H1 (cell line): ENCODE results near the gene NCK2. TPM values are rescaled to one million over a fixed set of nuclear protein-coding genes. Genes with fewer than 3 reads are reported as not detected.

Source experiments
- CTCF ChIA-PET: fragments of 300-600 bp; sonication (Branson Sonifier 250); formaldehyde crosslinking; loops from one replicate; lab custom pipeline; 2021; ENCODE audit not compliant: partially characterized antibody; lab: Charles Lee
- POLR2A ChIA-PET: fragments of 300-600 bp; sonication (Branson Sonifier 250); formaldehyde crosslinking; loops from one replicate; lab custom pipeline; 2021; ENCODE audit warnings: inconsistent platforms; ENCODE audit not compliant: partially characterized antibody; lab: Charles Lee
- DNase-seq, 2 experiments: peaks; one replicate each; pipeline versions ENCODE4 v3.0.0 to v3.0.0-alpha.2; 2010 to 2022; ENCODE audit warnings: low spot score in 2 of 2, low read depth in 1 of 2, mixed read lengths in 1 of 2
- FAIRE-seq: peaks from 2 replicates; lab custom pipeline; 2011; peaks lifted over from hg19 to GRCh38; lab: Jason Lieb, UNC
- H2AFZ ChIP-seq: 2 replicates; pipeline ENCODE4 v1.8.1; 2012; ENCODE audit warnings: low read length, inconsistent platforms
- H2AK5ac ChIP-seq: 2 replicates; pipeline ENCODE4 v1.6.1; 2013; ENCODE audit warnings: low read depth, low read length
- H2BK120ac ChIP-seq: replicated peaks from 2 replicates; pipeline ENCODE3; 2013; ENCODE audit warnings: low read depth, low read length, inconsistent platforms
- H2BK12ac ChIP-seq: 2 replicates; pipeline ENCODE4 v1.6.1; 2013; ENCODE audit warnings: low read depth, low read length
- H2BK15ac ChIP-seq: 2 replicates; pipeline ENCODE4 v1.6.1; 2013; ENCODE audit warnings: low read length
- H2BK20ac ChIP-seq: 2 replicates; pipeline ENCODE4 v1.6.1; 2013; ENCODE audit warnings: low read length
- H2BK5ac ChIP-seq: 2 replicates; pipeline ENCODE4 v1.6.1; 2013; ENCODE audit warnings: low read depth, low read length
- H3K14ac ChIP-seq: 2 replicates; pipeline ENCODE4 v1.6.1; 2013; ENCODE audit warnings: inconsistent platforms; ENCODE audit not compliant: insufficient read length
- H3K18ac ChIP-seq: 2 replicates; pipeline ENCODE4 v1.6.1; 2013; ENCODE audit warnings: low read length; ENCODE audit errors: extremely low read depth
- H3K23ac ChIP-seq: 2 replicates; pipeline ENCODE4 v1.6.1; 2013; ENCODE audit warnings: inconsistent platforms; ENCODE audit not compliant: insufficient read length
- H3K23me2 ChIP-seq: 2 replicates; pipeline ENCODE4 v1.6.1; 2013; ENCODE audit warnings: low read depth, low read length
- H3K27ac ChIP-seq: 2 replicates; pipeline ENCODE4 v1.6.1; 2011; ENCODE audit warnings: low read depth, low read length, inconsistent platforms
- H3K27me3 ChIP-seq, 4 experiments: replicated peaks in 1 of 4; 1 replicate in 1 of 4; 2 replicates in 3 of 4; pipeline versions ENCODE4 v1.6.1 to v1.8.1; 2011 to 2013; ENCODE audit warnings: low read length in 3 of 4, mild to moderate bottlenecking in 3 of 4, inconsistent platforms in 2 of 4, mixed read lengths in 2 of 4, moderate library complexity in 1 of 4; ENCODE audit not compliant: control insufficient read depth in 3 of 4, insufficient read depth in 3 of 4; ENCODE audit errors: extremely low read depth in 1 of 4
- H3K36me3 ChIP-seq, 4 experiments: 2 replicates each; pipeline versions ENCODE4 v1.6.1 to v1.8.1; 2011 to 2013; ENCODE audit warnings: mild to moderate bottlenecking in 4 of 4, low read length in 3 of 4, moderate library complexity in 2 of 4, control low read depth in 1 of 4, inconsistent platforms in 1 of 4; ENCODE audit not compliant: insufficient read depth in 4 of 4, control insufficient read depth in 2 of 4
- H3K4ac ChIP-seq: replicated peaks from 2 replicates; pipeline ENCODE3; 2013; ENCODE audit warnings: low read length, low read depth, mixed read lengths, inconsistent platforms; ENCODE audit not compliant: insufficient read length
- H3K4me1 ChIP-seq, 4 experiments: replicated peaks in 1 of 4; 1 replicate in 1 of 4; 2 replicates in 3 of 4; pipeline versions ENCODE4 v1.6.1 to v1.8.1; 2011 to 2013; ENCODE audit warnings: low read length in 3 of 4, inconsistent platforms in 2 of 4, mixed read lengths in 1 of 4; ENCODE audit not compliant: insufficient read depth in 4 of 4, control insufficient read depth in 3 of 4
- H3K4me2 ChIP-seq, 2 experiments: 2 replicates each; pipeline versions ENCODE4 v1.6.1 to v1.8.1; 2011 to 2013; ENCODE audit warnings: low read depth in 2 of 2, low read length in 2 of 2, control low read depth in 1 of 2, inconsistent platforms in 1 of 2, mild to moderate bottlenecking in 1 of 2; ENCODE audit not compliant: insufficient read depth in 1 of 2
- H3K4me3 ChIP-seq, 4 experiments: fragments of 200-600, 300-600 bp in 1 of 4; sonication (generic), shearing (Covaris generic), sonication (Bioruptor Twin) in 1 of 4; 2 replicates each; pipeline versions ENCODE4 v1.5.1 to v1.8.1; 2011 to 2016; ENCODE audit warnings: low read length in 4 of 4, low read depth in 3 of 4, control low read depth in 2 of 4, inconsistent platforms in 2 of 4, mild to moderate bottlenecking in 2 of 4, mixed read lengths in 1 of 4, moderate library complexity in 1 of 4; ENCODE audit not compliant: insufficient read depth in 2 of 4; ENCODE audit errors: extremely low read depth in 1 of 4
- H3K56ac ChIP-seq: replicated peaks from 2 replicates; pipeline ENCODE3; 2013; ENCODE audit warnings: low read depth, mild to moderate bottlenecking, mixed read lengths, low read length, inconsistent platforms; ENCODE audit not compliant: insufficient read length
- H3K79me1 ChIP-seq: 2 replicates; pipeline ENCODE4 v1.6.1; 2013; ENCODE audit warnings: low read depth, low read length, control low read depth
- H3K79me2 ChIP-seq, 2 experiments: 2 replicates each; pipeline versions ENCODE4 v1.6.1 to v1.8.1; 2012 to 2013; ENCODE audit warnings: low read length in 2 of 2, mild to moderate bottlenecking in 2 of 2, inconsistent platforms in 1 of 2; ENCODE audit not compliant: insufficient read depth in 2 of 2, control insufficient read depth in 1 of 2
- H3K9ac ChIP-seq, 4 experiments: replicated peaks in 1 of 4; 1 replicate in 1 of 4; 2 replicates in 3 of 4; pipeline versions ENCODE4 v1.6.1 to v1.8.1; 2011 to 2013; ENCODE audit warnings: low read depth in 3 of 4, low read length in 3 of 4, control low read depth in 2 of 4, mild to moderate bottlenecking in 2 of 4, moderate library complexity in 2 of 4, inconsistent platforms in 1 of 4; ENCODE audit errors: extremely low read depth in 1 of 4
- H3K9me3 ChIP-seq, 2 experiments: 2 replicates each; pipeline versions ENCODE4 v1.6.1 to v1.8.1; 2012 to 2013; ENCODE audit warnings: mild to moderate bottlenecking in 2 of 2, moderate library complexity in 2 of 2, control low read depth in 1 of 2, inconsistent platforms in 1 of 2, low read depth in 1 of 2, low read length in 1 of 2, mixed read lengths in 1 of 2; ENCODE audit not compliant: insufficient read depth in 2 of 2
- H4K20me1 ChIP-seq, 2 experiments: replicated peaks in 1 of 2; 2 replicates each; pipeline versions ENCODE3 to v1.8.1; 2011 to 2013; ENCODE audit warnings: inconsistent platforms in 2 of 2, low read length in 2 of 2, mild to moderate bottlenecking in 1 of 2; ENCODE audit not compliant: insufficient read depth in 2 of 2, control insufficient read depth in 1 of 2
- H4K5ac ChIP-seq: 2 replicates; pipeline ENCODE4 v1.6.1; 2013; ENCODE audit warnings: low read length, low read depth, mixed read lengths, inconsistent platforms; ENCODE audit not compliant: insufficient read length
- H4K8ac ChIP-seq: 2 replicates; pipeline ENCODE4 v1.8.0; 2013; ENCODE audit warnings: mild to moderate bottlenecking, moderate library complexity, low read length, inconsistent platforms; ENCODE audit not compliant: insufficient read depth; ENCODE audit errors: extremely low read depth
- H4K91ac ChIP-seq: replicated peaks from 2 replicates; pipeline ENCODE3; 2013; ENCODE audit warnings: low read length, mixed read lengths, inconsistent platforms; ENCODE audit not compliant: insufficient read length
- JUND ChIP-seq: IDR thresholded peaks from 2 replicates; pipeline ENCODE4 v1.6.1; 2011; ENCODE audit warnings: mild to moderate bottlenecking, improper control_type of control experiment, low read length
- RFX5 ChIP-seq: IDR thresholded peaks from 2 replicates; pipeline ENCODE4 v1.6.1; 2011; ENCODE audit warnings: low read depth, low read length, improper control_type of control experiment, borderline replicate concordance
- SAP30 ChIP-seq: fragments of 300-600 bp; sonication (generic); IDR thresholded peaks from 2 replicates; pipeline ENCODE4 v1.7.1; 2012; ENCODE audit warnings: low read length, moderate library complexity, mild to moderate bottlenecking, inconsistent platforms; ENCODE audit not compliant: insufficient read depth, insufficient replicate concordance
- SP2 ChIP-seq: IDR thresholded peaks from 2 replicates; pipeline ENCODE4 v1.6.1; 2012; ENCODE audit warnings: mild to moderate bottlenecking, low read length, inconsistent platforms
- WGBS, 2 experiments: shearing (Covaris generic) in 1 of 2; methylation state at CpG; one replicate each; pipeline versions ENCODE4 v1.1.6 to v1.1.7; 2013 to 2015; ENCODE audit warnings: low lambda C conversion rate in 2 of 2, mixed read lengths in 2 of 2, inconsistent platforms in 1 of 2, low coverage in 1 of 2, missing lambda C conversion rate in 1 of 2; ENCODE audit not compliant: insufficient replicate concordance in 2 of 2, insufficient coverage in 1 of 2, insufficient read length in 1 of 2; ENCODE audit errors: extremely low coverage in 1 of 2, missing lambda C conversion rate in 1 of 2; 5-methylcytosine and 5-hydroxymethylcytosine counted together
- polyA plus RNA-seq, 7 experiments: library from polyadenylated mRNA; depleted of rRNA in 3 of 7; stranded (reverse) in 5 of 7; unstranded in 2 of 7; fragments of >200 nt in 5 of 7; fragments of 200-250 nt in 2 of 7; gene quantifications; 1 replicate in 5 of 7; 2 replicates in 1 of 7; 4 replicates in 1 of 7; pipeline versions ENCODE4 v1.2.1 to v1.2.3, GENCODE V29; 2011 to 2013; ENCODE audit warnings: missing spikeins in 2 of 7, mixed read lengths in 2 of 7
- total RNA-seq: library from RNA; stranded (reverse); fragmentation: NEBNext Ultra II Directional; extraction: Animal tissue kit (Norgen Biotek cat#: 25700); gene quantifications from 2 replicates; pipeline ENCODE4 v1.2.1, GENCODE V29; 2021

NCK2 gene
- total and polyA plus RNA-seq, 2 of the 8 experiments (the other 6 are each of a cell fraction or from before 2014, with no cell fraction given) = 30.3 to 65.7 TPM

DNA sequence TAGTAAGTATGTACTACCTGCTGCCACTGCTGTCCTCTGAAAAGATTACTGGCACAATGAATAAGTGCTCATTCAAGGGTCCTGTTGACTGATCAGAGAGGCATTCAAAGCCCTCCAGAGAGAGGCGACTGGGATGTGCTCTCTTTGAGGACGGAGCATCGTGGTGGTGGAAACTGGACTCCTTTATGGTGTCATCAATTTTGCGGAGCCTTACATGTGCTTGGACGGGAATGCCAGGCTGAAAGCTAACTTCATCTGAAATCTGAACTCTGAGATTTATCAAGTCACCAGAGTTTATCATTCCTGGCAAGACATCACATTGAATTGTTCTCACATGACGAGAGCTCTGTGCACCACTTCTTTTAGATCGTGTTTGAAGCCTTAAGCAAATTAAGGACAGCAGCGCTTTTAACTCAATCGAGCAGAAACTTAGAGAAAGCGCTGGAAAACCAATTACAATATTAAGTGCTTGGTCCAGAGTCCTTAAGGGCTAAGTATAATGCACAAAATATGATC lies 138.3 kb downstream of the NCK2 start:
- peaks cover 7% of the 10 kb centered on the region for H3K79me1 ChIP-seq
- H3K23me2 ChIP-seq = no peaks in the 10 kb centered on the region
- peaks cover 0 to 5% (median 0%) of the 10 kb centered on the region in 4 experiments; a peak in 4 of 7 replicates for H3K4me1 ChIP-seq
- H2BK15ac ChIP-seq = no peak overlapping the region
- H4K91ac ChIP-seq = no peak overlapping the region
- no peak overlapping the region for H2AFZ ChIP-seq
- no peak overlapping the region for H3K4me3 ChIP-seq
- no peak overlapping the region for H3K23ac ChIP-seq
- TF ChIP-seq JUND (no peak), SAP30 (no peak), RFX5 (no peak), SP2 (no peak)
- WGBS, 2 experiments = 92% methylated on average over 10 of the region's 10 CpGs; no CpG with 5 or more reads in 1 of the 2 experiments
- no peak overlapping the region for H3K56ac ChIP-seq
- ChIA-PET CTCF (interaction anchor here (1.1 to 1.5 kb wide), 2 partner anchors 114 to 300 kb away, joined by 3 to 4 read pairs; no protein-coding TSS in a partner anchor), POLR2A (no interaction called here)
- no peak overlapping the region for H3K27ac ChIP-seq
- no peak overlapping the region for H3K18ac ChIP-seq
- no peak overlapping the region for H2AK5ac ChIP-seq
- no peak overlapping the region for H3K4ac ChIP-seq
- DNase-seq (no peak), FAIRE-seq (no peak)
- no peak overlapping the region for H3K14ac ChIP-seq
- no peak overlapping the region for H2BK120ac ChIP-seq
- H4K20me1 ChIP-seq = peaks cover 0 to 2% of the 10 kb centered on the region in 2 experiments
- H3K9ac ChIP-seq = no peak overlapping the region
- H3K27me3 ChIP-seq = no peaks in the 10 kb centered on the region
- H3K36me3 ChIP-seq = peaks cover 0 to 5% (median 0%) of the 10 kb centered on the region in 4 experiments; a peak in 2 of 8 replicates
- no peak overlapping the region for H2BK5ac ChIP-seq
- H2BK12ac ChIP-seq = no peak overlapping the region
- H3K9me3 ChIP-seq = no peaks in the 10 kb centered on the region
- H4K8ac ChIP-seq = no peak overlapping the region
- peaks cover 0 to 51% of the 10 kb centered on the region in 2 experiments; a peak in 3 of 4 replicates for H3K79me2 ChIP-seq
- no peak overlapping the region for H4K5ac ChIP-seq
- no peak overlapping the region for H3K4me2 ChIP-seq
- H2BK20ac ChIP-seq = no peak overlapping the region
